Keratinocyte (primary cell): Measurements from ENCODE around the gene KIF1B. TPM values are rescaled to one million over a fixed set of nuclear protein-coding genes. Genes with fewer than 3 reads are reported as not detected.

ENCODE experiments used
- DNase-seq: peaks from one replicate; pipeline ENCODE4 v3.0.0-alpha.2; 2011; ENCODE audit warnings: low read depth, missing footprints, low spot score
- FAIRE-seq: peaks from 2 replicates; lab custom pipeline; 2011; peaks lifted over from hg19 to GRCh38; lab: Jason Lieb, UNC
- H2AFZ ChIP-seq: 2 replicates; pipeline ENCODE4 v1.6.0; 2012; ENCODE audit warnings: low read length, control low read depth, inconsistent platforms; ENCODE audit not compliant: control insufficient read depth
- H3K27ac ChIP-seq: 2 replicates; pipeline ENCODE4 v1.5.1; 2011; ENCODE audit warnings: low read length; ENCODE audit not compliant: control insufficient read depth, insufficient read depth
- H3K27me3 ChIP-seq: 3 replicates; pipeline ENCODE4 v1.6.0; 2011; ENCODE audit warnings: low read length; ENCODE audit not compliant: control insufficient read depth, insufficient read depth; ENCODE audit errors: extremely low read depth
- H3K36me3 ChIP-seq, 2 experiments: 2 replicates in 1 of 2; 3 replicates in 1 of 2; pipeline ENCODE4 v1.5.1; 2011; ENCODE audit warnings: low read length in 2 of 2, mild to moderate bottlenecking in 1 of 2; ENCODE audit not compliant: control insufficient read depth in 2 of 2, insufficient read depth in 2 of 2; ENCODE audit errors: extremely low read depth in 1 of 2
- H3K4me1 ChIP-seq: 3 replicates; pipeline ENCODE4 v1.5.1; 2011; ENCODE audit warnings: low read length; ENCODE audit not compliant: control insufficient read depth, insufficient read depth; ENCODE audit errors: extremely low read depth
- H3K4me2 ChIP-seq: 3 replicates; pipeline ENCODE4 v1.6.0; 2011; ENCODE audit warnings: low read depth, low read length; ENCODE audit not compliant: control insufficient read depth, insufficient read depth; ENCODE audit errors: extremely low read depth
- H3K4me3 ChIP-seq, 3 experiments: fragments of 200-600 bp in 1 of 3; sonication (generic) in 1 of 3; 2 replicates in 2 of 3; 3 replicates in 1 of 3; pipeline ENCODE4 v1.5.1; 2011 to 2016; ENCODE audit warnings: low read length in 3 of 3, mild to moderate bottlenecking in 3 of 3, control low read depth in 2 of 3, inconsistent platforms in 1 of 3, low read depth in 1 of 3, mixed read lengths in 1 of 3, mixed run types in 1 of 3, moderate library complexity in 1 of 3; ENCODE audit not compliant: control insufficient read depth in 2 of 3, insufficient read depth in 2 of 3; ENCODE audit errors: extremely low read depth in 1 of 3
- H3K79me2 ChIP-seq: 2 replicates; pipeline ENCODE4 v1.6.0; 2012; ENCODE audit warnings: low read length; ENCODE audit not compliant: control insufficient read depth, insufficient read depth
- H3K9ac ChIP-seq: 3 replicates; pipeline ENCODE4 v1.6.0; 2011; ENCODE audit warnings: low read length; ENCODE audit not compliant: control insufficient read depth, insufficient read depth; ENCODE audit errors: extremely low read depth
- H3K9me1 ChIP-seq: 3 replicates; pipeline ENCODE4 v1.6.0; 2011; ENCODE audit warnings: low read length; ENCODE audit not compliant: control insufficient read depth, insufficient read depth; ENCODE audit errors: extremely low read depth
- H3K9me3 ChIP-seq: 2 replicates; pipeline ENCODE4 v1.5.1; 2012; ENCODE audit warnings: low read depth, low read length; ENCODE audit not compliant: control insufficient read depth
- H4K20me1 ChIP-seq: 3 replicates; pipeline ENCODE4 v1.6.0; 2011; ENCODE audit warnings: low read length; ENCODE audit not compliant: control insufficient read depth, insufficient read depth; ENCODE audit errors: extremely low read depth
- EZH2 ChIP-seq: IDR thresholded peaks from one replicate; pipeline ENCODE4 v1.6.1; 2012; ENCODE audit warnings: inconsistent platforms, mild to moderate bottlenecking, low read length, moderate library complexity
- dilution Hi-C: fragments of 300-500 bp; cut with MboI; formaldehyde crosslinking; loops from one replicate; pipeline ENCODE4 v1.7.0; 2020; ENCODE audit warnings: low sequenced_read_pairs; ENCODE audit not compliant: extremely low pct_ligation_motif_present
- polyA plus RNA-seq, 5 experiments: library from polyadenylated mRNA; depleted of rRNA in 3 of 5; stranded (reverse) in 3 of 5; stranded (forward) in 1 of 5; unstranded in 1 of 5; fragments of >200 nt; gene quantifications; 1 replicate in 1 of 5; 2 replicates in 3 of 5; 3 replicates in 1 of 5; pipeline versions ENCODE4 v1.2.1 to v1.2.3, GENCODE V29; 2011 to 2012; ENCODE audit warnings: missing spikeins in 2 of 5, low read depth in 1 of 5, low replicate concordance in 1 of 5
- TF ChIP-seq, protein P1 (sequence below), 3 experiments: IDR thresholded peaks in 1 of 3; conservative IDR thresholded peaks in 1 of 3; optimal IDR thresholded peaks in 1 of 3; 2 replicates in 2 of 3; 3 replicates in 1 of 3; pipeline versions ENCODE3 to v1.5.1; 2011; ENCODE audit warnings: low read length in 3 of 3, mild to moderate bottlenecking in 3 of 3, moderate library complexity in 2 of 3, control low read depth in 1 of 3, inconsistent platforms in 1 of 3; ENCODE audit not compliant: insufficient read depth in 2 of 3; ENCODE audit errors: extremely low read depth in 1 of 3

Gene KIF1B
- polyA plus RNA-seq, 1 donor (not counting 4 experiments of a cell fraction or from before 2014, with no cell fraction given): 15.1 TPM

DNA sequence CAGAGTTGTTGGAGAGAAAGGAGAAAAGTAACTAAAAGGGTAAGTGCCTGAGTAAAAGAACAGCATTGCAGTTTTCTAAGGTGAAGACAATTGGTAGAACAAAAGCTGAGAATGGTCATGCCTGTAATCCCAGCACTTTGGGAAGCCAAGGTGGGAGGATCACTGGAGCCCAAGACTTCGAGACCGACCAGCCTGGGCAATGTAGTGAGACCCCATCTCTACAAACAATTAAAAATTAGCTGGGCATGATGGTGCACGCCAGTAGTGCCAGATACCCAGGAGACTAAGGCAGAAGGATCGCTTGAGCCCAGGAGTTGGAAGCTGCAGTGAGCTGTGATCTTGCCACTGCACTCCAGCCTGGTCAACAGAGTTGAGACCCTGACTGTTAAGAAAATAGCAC, 173.3 kb downstream of the KIF1B start:
- dilution Hi-C loops: no loop called here
- Histone ChIP-seq H3K79me2 (no peaks in the 10 kb centered on the region), H3K4me3 (no peak overlapping the region), H2AFZ (no peak overlapping the region), H3K9ac (no peak overlapping the region), H3K9me1 (no peaks in the 10 kb centered on the region), H3K4me2 (no peak overlapping the region), H3K27ac (no peak overlapping the region), H3K9me3 (no peaks in the 10 kb centered on the region), H4K20me1 (no peaks in the 10 kb centered on the region), H3K36me3 (peaks cover 0 to 2% of the 10 kb centered on the region in 2 experiments), H3K27me3 (no peaks in the 10 kb centered on the region), H3K4me1 (peaks cover 14% of the 10 kb centered on the region)
- no peak for TF ChIP-seq EZH2
- TF ChIP-seq, protein P1, sequence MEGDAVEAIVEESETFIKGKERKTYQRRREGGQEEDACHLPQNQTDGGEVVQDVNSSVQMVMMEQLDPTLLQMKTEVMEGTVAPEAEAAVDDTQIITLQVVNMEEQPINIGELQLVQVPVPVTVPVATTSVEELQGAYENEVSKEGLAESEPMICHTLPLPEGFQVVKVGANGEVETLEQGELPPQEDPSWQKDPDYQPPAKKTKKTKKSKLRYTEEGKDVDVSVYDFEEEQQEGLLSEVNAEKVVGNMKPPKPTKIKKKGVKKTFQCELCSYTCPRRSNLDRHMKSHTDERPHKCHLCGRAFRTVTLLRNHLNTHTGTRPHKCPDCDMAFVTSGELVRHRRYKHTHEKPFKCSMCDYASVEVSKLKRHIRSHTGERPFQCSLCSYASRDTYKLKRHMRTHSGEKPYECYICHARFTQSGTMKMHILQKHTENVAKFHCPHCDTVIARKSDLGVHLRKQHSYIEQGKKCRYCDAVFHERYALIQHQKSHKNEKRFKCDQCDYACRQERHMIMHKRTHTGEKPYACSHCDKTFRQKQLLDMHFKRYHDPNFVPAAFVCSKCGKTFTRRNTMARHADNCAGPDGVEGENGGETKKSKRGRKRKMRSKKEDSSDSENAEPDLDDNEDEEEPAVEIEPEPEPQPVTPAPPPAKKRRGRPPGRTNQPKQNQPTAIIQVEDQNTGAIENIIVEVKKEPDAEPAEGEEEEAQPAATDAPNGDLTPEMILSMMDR (optimal IDR thresholded peaks at IDR 0.05 in 1 of 3, IDR thresholded peaks at IDR 0.05 in 1 of 3, conservative IDR thresholded peaks at IDR 0.05 in 1 of 3; ENCODE audit: extremely low read depth in 1 of 3, insufficient read depth in 2 of 3, low read length in 3 of 3): no peak
- no peak for FAIRE-seq
- DNase-seq: no peak

DNA sequence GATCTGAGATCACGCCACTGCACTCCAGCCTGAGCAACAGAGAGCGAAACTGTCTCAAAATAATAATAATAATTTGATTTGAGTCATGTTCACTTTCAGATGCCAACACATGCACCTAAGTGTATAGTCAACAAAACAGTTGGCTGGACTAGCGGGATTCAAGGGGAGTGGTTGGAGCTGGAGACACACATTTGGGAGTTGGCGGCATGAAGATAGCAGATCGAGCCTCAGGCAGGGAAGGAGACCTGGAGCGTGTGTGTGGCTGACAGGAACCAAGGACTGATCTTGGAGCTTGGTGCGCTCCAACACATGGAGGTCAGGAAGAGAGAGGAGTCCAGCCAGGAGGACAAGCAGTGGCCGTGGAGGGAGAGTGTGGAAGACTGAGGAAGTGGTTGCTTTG, 173.8 kb downstream of the KIF1B start:
- FAIRE-seq: no peak
- Histone ChIP-seq H3K9me1 (no peaks in the 10 kb centered on the region), H4K20me1 (no peaks in the 10 kb centered on the region), H3K36me3 (peaks cover 0 to 1% of the 10 kb centered on the region in 2 experiments), H3K27ac (no peak overlapping the region), H3K27me3 (no peaks in the 10 kb centered on the region), H2AFZ (no peak overlapping the region), H3K9ac (no peak overlapping the region), H3K4me3 (no peak overlapping the region), H3K4me1 (peaks cover 14% of the 10 kb centered on the region), H3K4me2 (no peak overlapping the region), H3K9me3 (no peaks in the 10 kb centered on the region), H3K79me2 (no peaks in the 10 kb centered on the region)
- no peak for DNase-seq
- TF ChIP-seq, protein P1 (optimal IDR thresholded peaks at IDR 0.05 in 1 of 3, IDR thresholded peaks at IDR 0.05 in 1 of 3, conservative IDR thresholded peaks at IDR 0.05 in 1 of 3; ENCODE audit: extremely low read depth in 1 of 3, insufficient read depth in 2 of 3, low read length in 3 of 3): no peak
- TF ChIP-seq EZH2: no peak
- dilution Hi-C loops: no loop called here
